HK-2 (cell line): ENCODE data around the gene ZNF865.

Experiments used
- DNase-seq: peaks from one replicate; pipeline ENCODE4 v3.0.0-alpha.2; 2018; ENCODE audit not compliant: unreplicated experiment

The ZNF865 gene

DNA sequence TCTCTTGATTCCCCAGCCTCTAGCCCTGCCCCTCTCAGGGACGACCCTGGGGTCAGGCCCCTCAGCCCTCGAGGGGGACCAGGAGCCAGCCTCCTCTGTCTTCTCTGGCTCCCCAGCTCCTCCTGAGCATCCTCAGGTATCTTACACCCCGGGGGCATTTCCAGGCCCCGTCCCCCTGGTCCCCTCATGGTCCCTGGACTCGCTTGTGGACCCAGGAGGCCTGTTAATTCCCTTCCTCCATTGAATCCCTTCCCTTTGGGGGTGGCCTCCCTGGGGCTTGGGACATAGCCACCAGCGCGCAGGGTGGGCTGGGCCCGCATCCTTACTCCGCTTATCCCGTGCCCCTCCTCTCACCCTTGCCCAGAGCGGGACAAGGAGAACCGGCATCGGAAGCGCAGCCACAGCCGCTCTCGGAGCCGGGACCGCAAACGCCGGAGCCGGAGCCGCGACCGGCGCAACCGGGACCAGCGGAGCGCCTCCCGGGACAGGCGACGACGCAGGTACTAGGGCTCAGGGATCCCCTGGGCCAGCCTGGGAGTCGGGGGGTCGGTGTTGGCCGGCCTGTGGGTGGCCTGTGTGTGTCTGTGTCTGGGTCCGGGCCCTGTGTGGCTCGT, 53.5 kb downstream of the ZNF865 start:
- no peak for DNase-seq

DNA sequence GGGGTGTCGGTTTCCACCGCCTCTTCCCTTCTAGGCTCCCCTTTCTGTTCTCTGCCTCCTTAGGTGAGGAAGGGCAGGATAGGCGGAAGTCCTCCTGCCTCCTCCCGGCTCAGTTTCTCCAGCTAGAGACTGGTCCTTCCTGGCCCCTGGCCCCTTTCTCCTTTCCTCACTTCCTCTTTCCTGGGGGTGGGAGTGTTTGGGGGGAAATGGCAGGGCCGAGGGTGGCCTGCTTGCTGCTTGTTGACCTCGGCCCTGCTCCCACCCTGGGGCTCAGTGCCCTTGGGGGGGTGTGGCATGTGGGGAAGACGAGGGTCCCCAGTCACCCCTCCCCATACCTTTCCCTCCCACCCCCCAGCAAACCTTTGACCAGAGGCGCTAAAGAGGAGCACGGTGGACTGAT, 54.4 kb downstream of the ZNF865 start:
- no peak for DNase-seq

DNA sequence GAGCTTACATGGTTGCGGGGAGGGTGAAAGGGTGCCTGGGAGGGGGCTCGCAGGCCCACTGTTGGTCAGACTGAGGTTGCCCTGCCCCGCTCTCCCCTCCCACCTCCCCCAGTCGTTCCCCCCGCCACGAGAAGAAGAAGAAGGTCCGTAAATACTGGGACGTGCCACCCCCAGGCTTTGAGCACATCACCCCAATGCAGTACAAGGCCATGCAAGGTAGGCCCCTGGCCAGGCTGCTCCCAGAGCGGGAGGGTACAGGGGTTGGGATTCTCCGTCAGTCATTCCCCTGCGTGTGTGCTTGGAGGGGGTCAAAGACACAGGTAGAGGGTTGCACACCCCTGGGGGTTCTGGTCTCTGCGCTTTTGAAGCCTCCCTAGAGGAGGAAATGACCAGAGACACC, 55.0 kb downstream of the ZNF865 start:
- DNase-seq = no peak

DNA sequence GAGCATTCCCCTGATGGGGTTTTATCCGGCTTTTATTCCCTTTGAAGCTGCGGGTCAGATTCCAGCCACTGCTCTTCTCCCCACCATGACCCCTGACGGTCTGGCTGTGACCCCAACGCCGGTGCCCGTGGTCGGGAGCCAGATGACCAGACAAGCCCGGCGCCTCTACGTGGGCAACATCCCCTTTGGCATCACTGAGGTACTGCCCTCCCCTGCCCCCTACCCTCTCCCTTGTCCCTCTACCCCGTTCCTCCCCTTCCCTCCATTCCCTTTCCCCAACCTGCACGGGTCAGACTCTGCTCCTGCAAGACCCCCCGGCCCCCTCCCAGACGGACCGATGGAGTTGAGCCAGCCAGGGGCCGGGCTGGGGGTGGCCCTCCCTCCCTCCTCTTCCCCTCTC, 55.5 kb downstream of the ZNF865 start:
- DNase-seq = no peak

DNA sequence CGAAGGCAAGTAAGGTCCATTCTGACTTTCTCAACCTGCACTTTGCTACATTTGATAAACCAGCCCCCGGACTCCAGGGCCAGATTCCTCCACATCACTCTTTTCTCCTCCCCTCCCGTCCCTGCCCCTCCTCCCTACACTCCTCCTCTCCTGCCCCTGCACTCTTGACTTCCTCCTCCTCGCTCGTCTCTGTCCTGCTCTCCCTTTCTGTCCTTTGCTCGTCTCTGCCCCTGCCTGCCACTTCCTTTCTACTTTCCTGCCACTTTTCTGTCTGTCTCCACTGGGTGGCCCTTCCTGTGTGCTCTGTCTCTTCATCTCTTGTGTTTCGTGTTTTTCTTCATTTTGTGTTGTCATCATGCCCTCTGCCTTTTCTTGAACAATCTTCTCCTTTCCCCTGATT, 56.4 kb downstream of the ZNF865 start:
- no peak for DNase-seq

DNA sequence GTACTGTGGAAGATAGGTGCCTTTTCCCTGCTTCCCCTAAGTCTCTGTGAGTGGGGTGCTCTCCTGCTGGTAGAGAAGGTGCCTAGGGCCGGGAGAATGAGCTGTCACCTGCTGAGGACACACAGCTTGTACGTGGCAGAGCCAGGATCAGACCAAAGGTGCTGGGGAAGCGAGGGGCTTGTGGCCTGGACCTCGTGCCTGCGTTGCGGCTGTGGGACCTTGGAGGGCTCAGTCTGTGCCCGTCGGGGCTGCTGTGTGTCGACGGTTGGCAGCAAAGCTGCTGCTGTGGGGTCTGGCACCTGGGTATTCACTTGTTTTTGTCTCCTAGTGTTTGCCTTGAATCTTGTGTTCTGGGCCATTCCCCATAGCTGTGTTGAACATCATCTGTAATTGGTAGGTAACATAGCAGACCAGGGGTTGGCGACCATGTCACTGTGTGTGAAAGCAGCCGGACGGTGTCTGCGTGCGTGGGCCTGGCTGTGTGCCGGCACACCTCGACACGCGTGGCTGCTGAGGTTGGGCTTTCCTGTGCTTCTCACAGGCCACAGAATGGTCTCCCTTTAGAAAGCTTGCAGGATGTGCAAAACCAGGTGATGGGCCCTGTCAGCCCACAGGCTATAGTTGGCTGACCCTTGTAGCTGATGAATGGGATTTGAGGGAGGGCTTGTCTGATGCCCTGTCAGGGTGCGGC, 58.5 kb downstream of the ZNF865 start:
- DNase-seq = no peak

DNA sequence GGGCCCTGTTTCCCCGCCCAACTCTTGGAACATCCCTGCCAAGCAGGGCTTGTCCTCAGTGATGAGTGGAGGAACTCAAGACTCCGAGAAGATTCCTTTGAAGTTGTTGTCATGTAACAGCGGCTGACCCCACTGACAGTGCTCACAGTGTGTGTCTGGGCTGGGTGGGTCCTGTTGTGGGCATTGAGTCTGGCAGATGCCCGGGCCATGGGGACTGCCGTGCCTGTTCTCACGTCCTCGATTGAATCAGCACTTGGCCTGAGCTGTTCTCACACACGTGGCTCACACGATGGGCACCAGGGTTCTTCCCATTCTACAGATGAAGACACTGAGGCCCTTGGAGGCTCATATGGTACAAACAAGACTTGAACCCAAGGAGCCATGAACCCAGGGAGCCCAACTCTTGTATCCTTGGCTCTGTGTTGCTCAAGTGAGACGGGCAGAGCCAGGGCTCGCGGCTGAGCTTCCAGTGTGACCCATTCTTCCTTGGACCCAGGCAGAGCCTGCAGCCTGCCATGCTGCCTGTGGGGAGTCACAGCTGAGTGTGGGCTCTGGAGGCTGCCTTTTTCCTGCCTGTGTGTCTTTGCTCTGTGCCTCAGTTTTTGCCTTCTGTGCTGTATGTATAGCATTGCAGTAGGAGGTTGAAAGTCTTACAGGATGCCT, 61.0 kb downstream of the ZNF865 start:
- no peak for DNase-seq
